LHCN-M2 (cell line): ENCODE results near the gene ZNF574. TPM values are rescaled to one million over a fixed set of nuclear protein-coding genes. Genes with fewer than 3 reads are reported as not detected.
A peak's percentile ranks its signal among the peaks of the same experiment; 100 is the strongest.

Experiments
- DNase-seq: peaks from one replicate; pipeline ENCODE4 v3.0.0-alpha.2; 2012; ENCODE audit warnings: low read depth
- total RNA-seq: library from RNA; depleted of rRNA; stranded (reverse); fragments of >200 nt; gene quantifications from 2 replicates; pipeline ENCODE4 v1.2.3, GENCODE V29; 2014; rRNA removed

The ZNF574 gene
- total RNA-seq, 1 experiment from 2014 or later, result 23.3 TPM

GRCh38 chr19:42124386-42124901 lies 48.5 kb downstream of the ZNF574 start:
- peak; percentile 38 for DNase-seq

DNA sequence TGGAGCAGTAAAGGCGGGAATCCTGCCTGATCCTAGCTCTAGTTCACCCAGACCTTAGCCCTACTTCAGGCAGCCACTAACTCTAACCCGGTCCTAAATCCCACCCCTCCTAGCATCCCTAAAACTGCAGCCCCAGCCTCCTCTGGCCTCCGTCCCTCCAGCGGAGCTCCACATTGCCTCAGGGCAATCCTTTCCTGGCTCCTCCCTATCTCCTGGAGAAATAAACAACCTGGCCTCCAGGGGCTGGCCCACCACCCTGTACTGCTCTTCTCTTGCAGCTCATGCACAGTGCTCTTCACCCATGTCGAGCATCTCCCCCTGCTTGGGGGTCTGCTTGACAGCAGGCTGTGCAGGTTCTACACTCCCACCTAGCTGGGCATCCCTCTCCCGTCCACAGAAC lies 49.6 kb downstream of the ZNF574 start:
- DNase-seq, result no peak

DNA sequence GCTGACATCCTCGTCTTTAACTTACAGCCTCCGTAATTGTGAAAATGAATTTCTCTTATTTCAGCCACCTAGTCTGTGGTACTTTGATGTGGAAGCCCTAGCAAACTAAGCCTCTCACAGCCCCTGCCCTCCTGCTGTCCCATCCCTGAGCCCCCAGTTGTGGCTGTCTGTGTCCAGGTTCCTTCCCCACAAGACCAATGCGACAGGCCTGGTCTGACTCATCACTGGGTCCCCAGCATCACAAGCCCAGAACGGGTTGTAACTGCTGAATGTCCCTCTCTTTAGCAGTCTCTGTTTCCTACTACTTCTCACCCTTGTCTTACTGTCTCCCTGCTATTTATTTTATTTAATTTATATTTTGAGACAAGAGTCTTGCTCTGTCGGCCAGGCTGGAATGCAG lies 50.6 kb downstream of the ZNF574 start:
- no peak for DNase-seq

- no peak for DNase-seq
These were observed 53.7 kb downstream of the ZNF574 start for GRCh38 chr19:42129399-42130253.

- no peak for DNase-seq
These were observed 54.2 kb downstream of the ZNF574 start for GRCh38 chr19:42130254-42130573.

Other genes starting within 250 kb of the ZNF574 start
- not detected in 2 replicates for gene LYPD4, start 231.5 kb upstream of the ZNF574 start, total RNA-seq
- not detected in 2 replicates for gene DMRTC2, start 231.1 kb upstream of the ZNF574 start, total RNA-seq
- 610 and 611 TPM in 2 replicates for gene RPS19, start 215.9 kb upstream of the ZNF574 start, total RNA-seq
- gene CD79A, start 198.9 kb upstream of the ZNF574 start, total RNA-seq, result 0.23 and 0.64 TPM in 2 replicates
- gene ARHGEF1, start 193.0 kb upstream of the ZNF574 start, total RNA-seq, result 58.2 and 68.2 TPM in 2 replicates
- gene ERFL, start 147.7 kb upstream of the ZNF574 start, total RNA-seq, result not detected in 2 replicates
- gene RABAC1, start 116.8 kb upstream of the ZNF574 start, total RNA-seq, result 174 and 241 TPM in 2 replicates
- gene ATP1A3, start 81.9 kb upstream of the ZNF574 start, total RNA-seq, result 0.19 and 0.40 TPM in 2 replicates
- 0.06 TPM in 2 replicates for gene GRIK5, start 6.0 kb upstream of the ZNF574 start, total RNA-seq
- gene POU2F2, start 56.3 kb downstream of the ZNF574 start, total RNA-seq, result 0.06 TPM in 1 of 2 replicates, not detected in the other
- gene DEDD2, start 141.5 kb downstream of the ZNF574 start, total RNA-seq, result 26.2 and 27.2 TPM in 2 replicates
- 7.2 and 7.8 TPM in 2 replicates for gene ZNF526, start 144.1 kb downstream of the ZNF574 start, total RNA-seq
- 32.5 and 33.7 TPM in 2 replicates for gene GSK3A, start 166.4 kb downstream of the ZNF574 start, total RNA-seq
- gene ERF, start 179.0 kb downstream of the ZNF574 start, total RNA-seq, result 49.1 and 56.2 TPM in 2 replicates
- gene CIC, start 193.1 kb downstream of the ZNF574 start, total RNA-seq, result 28.6 and 30.5 TPM in 2 replicates
- 2.2 and 2.3 TPM in 2 replicates for gene PRR19, start 226.0 kb downstream of the ZNF574 start, total RNA-seq
- 85.3 and 99.0 TPM in 2 replicates for gene PAFAH1B3, start 226.5 kb downstream of the ZNF574 start, total RNA-seq
- gene TMEM145, start 237.1 kb downstream of the ZNF574 start, total RNA-seq, result 1.7 TPM in 1 of 2 replicates, not detected in the other
- 19.6 and 20.2 TPM in 2 replicates for gene MEGF8, start 249.5 kb downstream of the ZNF574 start, total RNA-seq